Stimulated activated CD8-positive, alpha-beta memory T cell treated with anti-CD3 and anti-CD28 coated beads, Interleukin-7, amount 100 ng/mL, for 4 hours (primary cell): ENCODE data around the gene CHRDL2.

ENCODE experiments used
- DNase-seq, 2 donors: peaks; one replicate each; pipeline ENCODE4 v3.0.0-alpha.2; 2020; ENCODE audit warnings: low read depth in 2 of 2

Gene CHRDL2

DNA sequence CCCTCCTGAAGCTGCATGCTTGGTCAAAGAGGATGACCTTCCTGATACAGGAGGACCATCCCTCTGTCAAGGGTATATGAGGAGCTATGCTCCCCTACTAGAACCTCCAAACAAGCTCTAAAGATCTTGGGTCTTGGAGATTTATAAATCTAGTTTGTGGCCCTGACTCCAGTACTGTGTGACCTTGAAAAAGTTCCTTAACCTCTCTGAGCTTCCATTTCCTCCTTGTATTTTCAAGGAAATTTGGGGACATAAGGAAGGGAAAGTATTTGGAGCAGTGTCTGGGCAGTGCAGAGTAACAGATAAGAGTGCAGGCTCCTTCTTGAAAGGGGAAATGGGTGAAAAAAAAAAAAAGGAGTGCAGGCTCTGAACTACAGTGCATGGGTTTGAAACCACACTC lies 45.9 kb downstream of the CHRDL2 start:
- DNase-seq: no peak

DNA sequence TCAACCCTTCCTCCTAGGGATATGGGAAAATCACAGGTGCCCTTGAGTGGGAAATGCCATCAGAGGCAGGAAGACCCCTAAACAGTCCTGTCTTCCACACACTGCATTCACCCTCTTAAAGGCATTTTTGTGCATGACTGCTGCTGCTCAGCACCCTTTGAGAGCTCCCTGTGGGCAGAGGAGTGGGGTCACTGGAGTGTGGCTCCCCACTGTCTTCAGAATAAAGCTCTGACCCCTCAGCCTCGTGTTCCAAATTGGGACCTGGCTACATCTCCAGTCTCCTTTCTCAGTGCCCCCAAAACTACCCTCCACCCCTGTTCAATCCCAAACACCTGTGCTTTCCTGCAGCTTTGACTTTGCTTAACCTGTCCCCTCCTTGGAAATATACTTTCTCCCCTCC lies 46.6 kb downstream of the CHRDL2 start:
- no peak for DNase-seq

DNA sequence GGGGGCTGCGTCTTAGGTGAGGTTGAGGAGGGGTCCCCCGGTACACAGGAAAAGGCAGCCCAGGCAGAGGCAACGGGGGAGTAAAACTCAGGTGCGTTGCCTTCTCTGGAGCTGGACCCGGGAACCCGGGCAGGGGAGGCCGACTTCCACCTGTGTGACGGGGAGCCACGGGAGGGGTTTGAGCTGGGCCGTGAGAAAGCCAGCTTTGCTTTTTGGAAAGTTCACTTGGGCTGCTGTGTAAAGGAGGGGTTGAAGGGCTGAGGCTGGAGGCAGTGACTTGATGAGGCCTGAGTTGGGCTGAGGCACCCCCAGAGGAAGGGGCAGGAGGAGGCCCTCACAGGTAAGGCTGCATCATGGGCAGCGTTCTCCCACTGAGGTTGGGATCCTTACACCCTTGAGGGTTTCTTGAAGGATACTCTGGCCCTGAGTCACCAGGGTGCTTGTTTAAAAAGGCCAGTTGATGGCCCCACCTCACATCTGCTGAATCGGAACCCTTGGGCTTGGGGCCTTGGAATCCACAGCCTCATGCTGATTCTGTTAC lies 47.2 kb downstream of the CHRDL2 start:
- DNase-seq: no peak

DNA sequence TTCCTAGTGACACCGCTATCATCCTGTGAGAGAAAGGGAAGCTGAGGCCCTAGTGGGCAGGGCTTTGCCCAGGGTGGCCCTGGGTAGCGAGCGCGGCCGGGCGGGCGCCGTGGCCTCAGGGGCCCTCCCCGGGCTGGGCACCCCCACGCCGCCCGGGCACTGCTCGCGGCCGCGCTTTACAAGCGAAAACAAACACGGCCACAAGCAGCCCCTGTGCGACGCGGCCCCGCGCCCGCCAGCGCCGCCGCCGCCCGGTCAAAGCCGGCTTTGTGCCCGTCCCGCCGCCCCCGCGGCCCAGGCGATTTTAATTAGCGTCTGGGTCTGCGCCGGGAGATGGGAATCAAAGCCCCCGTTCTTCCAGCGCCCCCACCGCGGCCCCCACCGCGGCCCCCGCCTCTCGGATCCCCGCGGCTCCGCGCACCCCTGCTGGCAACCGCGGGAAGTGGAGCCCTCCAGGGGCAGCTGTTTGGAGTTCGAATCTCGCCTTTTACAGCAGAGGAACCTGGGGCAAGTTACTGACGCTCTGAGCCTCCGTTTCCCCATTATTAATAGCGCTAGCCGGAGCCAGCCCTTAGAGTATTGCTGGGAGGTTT lies 47.9 kb downstream of the CHRDL2 start:
- no peak for DNase-seq

DNA sequence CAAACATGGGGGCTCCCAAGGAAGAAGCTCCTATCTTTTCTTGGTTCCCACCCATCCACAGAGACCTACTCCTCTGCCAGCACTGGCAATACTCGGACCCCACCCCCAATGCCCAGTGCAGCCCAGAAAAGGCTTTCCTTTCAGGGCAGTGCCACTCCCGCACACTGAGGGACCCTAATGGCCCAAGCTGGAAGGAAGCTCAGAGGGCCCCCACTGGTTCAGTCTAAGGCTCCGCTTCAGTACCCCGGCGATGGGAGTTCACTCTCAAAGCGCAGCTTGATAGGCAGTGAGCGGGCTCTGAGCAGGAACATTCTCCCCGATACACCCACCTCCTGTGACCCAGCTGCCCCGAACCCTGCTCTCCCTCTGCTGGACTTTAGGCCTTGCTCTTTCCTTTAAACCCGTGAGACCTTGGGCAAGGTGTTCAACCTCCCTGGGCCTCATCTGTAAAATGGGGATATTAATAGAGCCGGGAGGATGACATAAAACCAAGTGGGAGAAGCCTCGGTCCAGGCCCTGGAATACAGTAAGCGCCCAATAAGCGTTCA lies 48.4 kb downstream of the CHRDL2 start:
- no peak for DNase-seq

DNA sequence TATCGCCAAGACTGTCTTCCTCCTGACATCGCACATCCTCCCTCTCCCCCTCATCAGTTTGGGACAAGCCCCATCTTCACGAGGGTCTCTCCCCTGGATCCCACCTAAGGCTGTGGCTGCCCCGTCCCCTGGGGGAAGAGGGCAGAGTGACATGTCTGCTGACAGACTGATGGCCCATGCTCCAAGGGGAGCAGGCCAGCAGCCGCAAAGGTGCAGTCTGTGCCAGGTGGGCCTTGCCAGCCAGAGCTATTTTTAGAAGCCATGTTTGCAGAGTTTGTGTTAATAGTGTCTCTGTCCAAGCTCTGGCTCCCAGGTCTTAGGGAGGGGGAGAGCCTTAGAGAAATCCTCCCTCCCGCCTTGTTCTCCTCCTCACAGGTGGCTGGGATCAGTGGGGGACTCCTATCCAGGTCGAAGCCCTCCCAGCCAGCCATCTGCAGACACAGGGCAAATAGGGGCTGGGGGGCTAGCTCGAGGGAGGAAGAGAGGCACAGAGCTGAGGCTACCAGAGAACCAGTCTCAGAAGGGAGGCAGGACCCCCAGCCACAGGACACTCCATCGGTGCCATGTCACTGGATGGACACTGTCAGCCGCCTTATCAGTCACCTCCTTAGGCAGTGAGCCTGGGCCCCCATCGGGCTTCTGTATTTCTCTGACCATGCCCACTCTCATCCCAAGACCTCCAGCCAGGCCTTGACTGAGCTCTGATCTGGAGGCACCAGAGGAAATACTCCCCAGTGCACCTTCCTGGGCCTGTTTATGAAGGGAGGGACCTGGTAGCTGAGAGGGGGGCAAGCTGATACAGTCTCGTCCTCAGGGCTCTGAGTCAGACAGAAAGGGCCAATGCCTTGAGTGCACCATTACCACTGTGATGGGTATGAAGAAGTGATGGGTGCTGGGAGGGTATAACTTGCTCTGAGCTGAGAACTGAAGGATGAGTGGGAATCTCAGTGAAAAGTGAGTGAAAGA lies 49.3 kb downstream of the CHRDL2 start:
- DNase-seq: no peak

DNA sequence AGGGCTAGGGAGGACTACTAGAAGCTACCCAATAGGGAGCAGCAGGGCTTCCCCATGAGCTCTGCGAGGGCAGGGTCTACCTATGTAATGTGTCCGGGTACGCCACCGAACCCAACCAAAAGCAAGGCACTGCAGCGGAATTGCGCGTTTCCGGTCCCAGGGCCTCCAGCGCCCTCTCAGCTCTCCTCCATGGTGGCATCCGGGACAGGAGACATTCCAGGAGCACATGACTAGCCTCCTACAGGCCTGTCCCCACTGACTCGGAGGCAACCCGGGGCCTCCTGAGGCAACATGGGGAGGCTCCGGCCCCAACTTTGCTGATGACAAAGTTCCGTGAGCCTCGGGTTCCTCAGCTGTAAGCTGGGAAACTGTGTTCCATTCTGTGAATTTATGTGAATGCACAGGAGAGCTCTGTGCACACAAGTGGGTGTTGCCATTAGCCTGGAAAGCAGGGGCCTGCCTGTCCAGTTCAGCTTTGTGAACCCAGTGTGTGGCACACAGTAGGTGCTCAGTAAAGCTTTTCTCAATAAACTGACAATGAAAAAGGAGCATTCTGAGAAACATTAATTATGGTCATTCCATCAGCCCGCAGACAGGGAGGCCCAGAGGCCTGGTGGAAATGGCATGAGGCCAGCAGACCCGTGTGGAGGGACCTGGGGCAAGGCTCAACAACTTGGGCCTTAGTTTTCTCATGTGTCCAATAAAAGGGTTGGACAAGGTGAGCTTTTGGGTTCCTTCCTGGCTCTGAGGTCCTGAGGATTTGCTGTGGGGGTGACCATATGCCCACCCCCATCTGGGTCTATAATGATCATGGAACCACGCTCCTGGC lies 50.3 kb downstream of the CHRDL2 start:
- no peak for DNase-seq

DNA sequence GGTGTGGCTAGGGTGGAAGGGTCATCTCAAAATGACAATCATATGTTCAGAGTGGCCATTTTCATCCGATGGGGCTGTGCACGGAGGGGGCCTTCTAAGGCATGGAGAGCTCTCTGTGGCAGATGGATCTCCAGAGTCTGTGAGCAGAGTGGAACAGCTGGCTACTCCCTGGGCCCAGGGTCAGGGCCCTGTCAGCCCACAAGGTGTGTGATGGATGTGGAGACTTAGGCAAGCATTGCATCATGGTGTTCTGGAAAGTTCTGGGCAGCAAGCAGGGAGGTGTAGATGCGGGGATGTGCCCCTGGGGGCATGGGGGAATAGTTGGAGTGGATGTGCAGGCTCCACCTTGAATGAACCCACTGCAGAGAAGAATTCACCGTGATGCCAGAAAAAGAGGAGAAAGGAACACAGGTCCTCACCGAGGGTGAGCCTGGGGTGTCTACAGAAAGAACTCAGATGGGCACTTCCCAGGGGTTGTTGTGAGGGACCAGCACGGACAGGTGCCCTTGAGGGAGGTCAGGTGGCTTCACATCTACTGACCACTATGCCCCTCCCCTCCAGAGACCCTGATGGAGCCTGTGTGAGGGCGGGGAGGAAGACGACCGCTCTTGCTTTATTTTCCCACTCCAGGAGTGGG lies 51.1 kb downstream of the CHRDL2 start:
- DNase-seq: no peak

DNA sequence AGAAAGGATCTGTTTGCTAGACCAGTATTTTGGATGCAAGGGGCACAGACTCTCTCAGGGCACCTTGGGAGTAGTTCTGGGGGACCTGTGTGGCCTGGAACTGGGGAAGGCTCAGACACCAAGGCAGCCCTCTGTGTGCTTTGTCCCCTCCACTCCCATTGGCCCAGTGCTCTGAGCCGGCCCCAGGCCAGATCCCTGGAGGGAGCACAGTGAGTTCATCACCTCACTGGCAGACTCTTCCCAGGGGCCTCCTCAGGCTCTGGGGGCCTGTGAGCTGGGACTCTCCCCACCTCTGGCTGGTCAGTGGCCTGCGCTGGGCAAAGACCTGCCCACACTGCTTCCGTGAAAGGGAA lies 51.7 kb downstream of the CHRDL2 start:
- DNase-seq: no peak

DNA sequence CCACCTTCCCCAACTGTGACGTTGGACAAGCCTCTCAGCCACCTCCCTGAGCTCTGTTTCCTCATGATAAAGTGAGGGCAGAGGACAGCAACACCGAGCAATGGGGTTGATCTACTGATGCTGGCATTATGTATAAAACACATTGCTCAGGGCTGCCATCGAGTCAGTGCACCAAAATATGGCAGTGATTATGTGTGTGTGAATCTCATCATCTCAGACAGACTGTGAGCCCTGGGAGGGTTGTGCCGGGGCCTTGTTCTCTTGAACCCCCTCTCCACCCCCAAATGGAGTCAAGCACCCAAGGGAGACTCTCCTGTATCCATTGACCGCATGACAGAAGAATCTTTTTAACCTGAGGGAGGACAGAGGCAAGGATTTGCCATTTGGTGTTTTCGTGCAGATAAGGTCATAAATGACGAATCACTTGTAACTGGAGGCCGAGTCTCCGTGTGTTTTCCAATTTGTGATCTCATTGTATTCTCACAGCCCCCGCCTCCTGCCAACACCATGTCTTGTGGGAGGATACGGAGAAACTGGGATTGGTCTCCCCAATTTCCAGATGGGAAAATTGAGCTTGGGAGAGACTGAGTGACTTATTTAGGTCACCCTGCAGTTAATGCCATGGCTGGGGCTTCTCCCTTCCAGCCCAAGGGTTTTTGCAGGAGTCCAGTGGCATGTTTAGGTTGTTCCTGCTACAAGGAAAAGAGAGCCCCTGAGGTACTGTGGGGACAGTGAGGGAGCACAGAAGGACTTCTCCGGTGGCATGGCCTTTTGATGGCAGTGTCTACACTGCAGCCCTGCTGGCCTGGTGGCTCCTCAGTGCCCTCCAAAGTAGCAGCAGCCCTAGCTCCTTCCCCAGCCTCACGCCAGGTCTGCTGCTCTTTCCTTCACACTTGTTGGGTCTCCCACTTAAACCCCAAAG lies 52.4 kb downstream of the CHRDL2 start:
- DNase-seq: no peak

DNA sequence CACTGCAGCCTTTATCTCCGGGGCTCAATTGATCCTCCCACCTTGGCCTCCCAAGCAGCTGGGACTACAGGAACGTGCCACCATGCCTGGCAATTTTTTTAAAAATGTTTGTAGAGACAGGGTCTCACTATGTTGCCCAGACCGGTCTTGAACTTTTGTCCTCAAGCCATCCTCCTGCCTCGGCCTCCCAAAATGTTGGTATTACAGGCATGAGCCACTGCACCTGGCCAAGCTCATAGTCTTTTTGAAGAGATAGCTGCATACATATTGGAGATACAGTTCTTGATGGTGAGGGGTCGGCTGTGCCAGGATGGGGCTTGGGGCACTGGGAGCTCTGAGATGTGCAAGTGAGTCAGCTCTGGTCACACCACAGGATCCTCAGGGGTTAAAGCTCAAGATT lies 53.2 kb downstream of the CHRDL2 start:
- DNase-seq: no peak

DNA sequence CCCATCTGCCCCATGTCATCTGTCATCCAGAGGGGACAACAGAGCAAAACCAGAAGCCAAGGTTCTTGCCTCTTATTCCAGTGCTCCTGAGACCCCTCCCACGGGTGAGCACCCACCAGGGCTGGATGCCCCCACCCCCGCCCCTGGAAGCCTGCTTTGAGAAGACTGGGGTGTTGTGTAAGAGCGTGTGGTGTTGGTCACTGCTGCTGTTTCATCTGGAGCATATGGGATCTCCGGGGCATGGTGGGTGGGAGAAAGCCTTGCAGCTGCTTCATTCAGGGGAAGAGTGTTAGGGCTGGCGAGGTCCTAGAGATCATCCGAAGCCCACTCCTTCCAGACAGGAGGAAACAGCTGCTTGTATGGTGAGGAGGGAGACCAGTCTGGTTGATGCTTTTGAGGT lies 54.1 kb downstream of the CHRDL2 start:
- no peak for DNase-seq

DNA sequence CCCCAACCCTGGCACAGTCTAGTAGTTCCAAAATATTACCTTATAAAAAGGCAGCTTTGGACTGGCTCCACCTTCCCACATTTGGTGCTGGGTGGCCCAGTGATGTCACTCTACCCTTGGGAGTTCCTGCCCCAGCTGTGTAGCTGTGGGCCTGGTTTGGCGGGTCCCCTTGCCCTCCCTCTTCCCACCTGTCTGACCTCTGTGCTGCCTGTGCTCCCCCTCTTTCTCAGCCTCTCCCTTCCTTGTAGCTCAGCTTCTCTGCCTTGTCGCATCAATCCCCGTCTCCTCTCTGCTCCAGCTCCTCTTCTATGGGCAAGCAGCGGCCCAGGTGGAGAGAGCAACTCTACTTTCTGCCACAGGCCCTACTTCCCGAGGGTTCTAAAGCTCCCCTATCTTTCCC lies 54.6 kb downstream of the CHRDL2 start:
- DNase-seq: no peak

DNA sequence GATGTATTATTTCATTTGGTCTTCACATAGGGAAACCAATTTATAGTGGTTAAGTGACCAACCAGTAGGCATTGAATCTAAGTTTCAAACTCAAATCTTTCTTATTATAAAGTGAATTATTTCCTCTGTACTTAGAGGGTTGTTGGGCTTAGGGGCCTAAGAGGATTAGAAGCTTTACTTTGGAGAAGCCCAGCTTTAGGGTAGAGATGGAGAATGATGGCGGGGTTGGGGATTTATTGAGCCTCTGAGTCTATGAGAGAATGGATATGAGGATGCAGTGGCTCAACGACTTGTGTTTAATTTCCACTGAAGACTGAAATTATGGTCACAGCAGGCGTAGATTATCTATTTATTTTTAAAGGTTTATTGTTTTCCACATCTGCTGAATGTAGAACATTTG lies 55.5 kb downstream of the CHRDL2 start:
- no peak for DNase-seq

DNA sequence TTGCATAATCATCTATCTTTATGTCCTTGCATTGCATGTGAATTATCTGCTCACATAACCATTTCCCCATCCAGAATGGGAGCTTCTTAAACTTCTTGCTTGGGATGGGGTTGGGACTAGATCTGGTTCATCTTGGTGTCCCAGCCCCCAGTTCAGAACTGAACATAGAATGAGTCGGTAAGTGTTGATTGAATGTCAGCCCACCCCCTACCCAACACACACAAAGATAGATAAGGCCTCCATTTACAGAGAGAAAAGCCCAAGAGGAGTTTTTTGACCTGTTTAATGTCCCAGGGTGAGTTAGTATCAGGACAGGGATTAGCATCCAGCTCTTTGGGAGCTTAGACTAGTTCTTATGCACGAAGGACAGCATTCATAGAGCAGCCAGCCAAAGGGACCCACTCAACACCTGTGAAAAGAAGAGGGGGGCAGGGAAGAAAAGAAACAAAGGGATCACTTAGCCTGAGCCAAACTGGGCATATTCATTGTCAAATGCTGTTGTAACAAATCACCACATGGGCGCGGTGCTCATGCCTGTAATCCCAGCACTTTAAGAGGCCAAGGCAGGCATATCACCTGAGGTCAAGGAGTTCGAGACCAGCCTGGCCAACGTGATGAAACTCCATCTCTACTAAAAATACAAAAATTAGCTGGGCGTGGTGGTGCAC lies 57.4 kb downstream of the CHRDL2 start:
- DNase-seq: no peak

DNA sequence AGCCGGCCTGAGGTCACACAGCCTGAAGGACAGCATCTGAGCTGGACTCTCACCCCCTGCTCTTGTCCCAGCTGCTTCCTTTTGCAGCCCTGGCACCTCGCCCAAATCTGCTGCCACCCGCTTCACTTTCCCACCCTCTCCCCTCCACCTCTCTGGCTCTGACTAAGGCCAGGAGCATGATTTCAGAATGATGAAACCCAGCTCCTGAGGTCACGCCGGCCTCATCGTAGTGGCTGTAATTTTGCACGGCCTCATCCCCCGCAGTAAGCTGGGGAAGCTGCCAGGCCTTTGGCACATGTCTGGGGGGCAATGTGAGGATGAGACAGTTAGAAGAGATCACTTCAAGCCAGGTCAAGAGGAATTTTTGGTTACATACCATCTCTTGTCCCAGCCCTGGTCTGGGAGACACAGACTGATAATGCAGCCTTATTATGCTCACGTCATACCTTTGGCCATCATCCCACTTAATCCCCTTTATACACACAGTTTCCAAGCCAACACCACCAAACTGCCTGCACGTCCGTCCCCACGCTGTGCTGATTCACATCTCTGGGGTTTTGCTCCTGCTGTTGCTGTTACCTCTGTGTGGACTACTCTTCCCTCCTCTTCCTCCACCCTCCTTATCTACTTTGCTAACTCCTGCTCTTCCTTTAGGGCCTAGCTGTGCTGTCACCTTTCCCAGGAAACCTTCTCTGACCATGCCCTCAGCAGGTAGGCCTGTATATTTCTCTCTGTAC lies 58.1 kb downstream of the CHRDL2 start:
- no peak for DNase-seq

DNA sequence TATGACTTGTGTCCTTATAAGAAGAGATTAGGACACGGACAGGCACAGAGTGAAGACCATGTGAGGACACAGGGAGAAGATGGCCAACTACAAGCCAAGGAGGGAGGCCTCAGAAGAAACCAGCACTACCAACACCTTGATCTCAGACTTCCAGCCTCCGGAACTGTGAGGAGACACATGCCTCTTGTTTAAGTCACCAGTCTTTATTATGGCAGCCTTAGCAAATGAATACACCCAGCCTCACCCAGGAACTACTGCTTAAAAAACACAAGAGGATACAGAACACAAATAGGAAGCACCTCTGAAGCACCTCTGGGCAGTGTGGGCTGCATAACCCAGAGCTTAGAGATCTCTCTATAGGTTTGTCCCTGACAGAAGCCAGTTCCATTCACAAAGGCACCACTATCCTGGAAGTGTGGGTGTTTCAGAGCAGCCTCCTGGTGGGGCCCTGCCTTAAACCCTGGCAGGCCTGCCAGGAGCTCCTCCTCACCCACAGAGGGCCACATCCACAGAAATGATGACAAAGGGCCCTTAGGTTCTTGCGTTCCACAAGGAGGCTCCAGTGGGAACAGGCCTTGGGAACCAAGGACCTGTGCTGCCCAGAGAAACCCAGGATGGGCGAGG lies 58.8 kb downstream of the CHRDL2 start:
- DNase-seq: no peak

DNA sequence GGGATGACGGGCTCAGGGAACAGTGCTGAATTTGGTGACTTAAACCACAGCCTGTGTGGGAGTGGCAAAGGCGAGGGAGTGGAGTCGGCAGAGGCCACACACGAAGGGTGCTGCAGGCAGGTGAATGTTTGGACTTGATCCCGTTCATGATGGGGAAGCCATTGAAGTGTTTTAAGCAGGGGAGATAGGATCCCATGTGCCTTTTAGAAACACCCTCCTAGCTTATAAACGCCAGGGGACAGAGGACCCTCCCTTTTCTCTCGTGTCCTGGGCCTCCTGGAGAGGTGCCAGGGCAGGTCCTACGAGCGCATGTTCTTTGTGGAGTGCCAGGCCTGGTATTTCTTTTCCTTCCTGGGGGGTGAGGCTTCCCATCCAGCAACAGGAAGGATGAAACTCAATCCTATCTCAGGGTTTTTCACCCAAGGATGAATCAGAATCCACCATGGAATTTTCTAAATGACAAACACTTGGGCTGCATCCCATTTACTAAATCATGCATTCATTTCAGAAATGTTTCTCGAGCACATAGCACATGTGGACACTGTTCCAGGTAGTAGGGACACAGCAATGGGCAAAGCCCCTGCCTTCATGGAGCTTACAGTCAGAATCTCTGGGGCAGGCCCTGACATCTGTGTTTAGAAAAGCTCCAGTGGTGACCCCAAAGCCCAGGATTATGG lies 59.6 kb downstream of the CHRDL2 start:
- no peak for DNase-seq
